HFF-Myc (cell line): ENCODE results near the gene CHN1.

ENCODE experiments used
- DNase-seq: peaks from one replicate; pipeline ENCODE4 v3.0.0-alpha.2; 2011; ENCODE audit warnings: low read depth; ENCODE audit errors: extremely low read depth
- H3K4me3 ChIP-seq: replicated peaks from 2 replicates; pipeline ENCODE4 v1.5.1; 2011; ENCODE audit warnings: low read depth, mild to moderate bottlenecking, control low read depth, low read length
- CTCF ChIP-seq: IDR thresholded peaks from 2 replicates; pipeline ENCODE4 v1.5.1; 2012; ENCODE audit warnings: mild to moderate bottlenecking, low read depth, low read length, control low read depth; ENCODE audit errors: missing control alignments

CHN1 gene

GRCh38 chr2:174866421-174866820 lies 138.8 kb downstream of the CHN1 start:
- H3K4me3 ChIP-seq, result no peak overlapping the region

GRCh38 chr2:174863183-174863582 lies 142.0 kb downstream of the CHN1 start:
- no peak overlapping the region for H3K4me3 ChIP-seq
- TF ChIP-seq CTCF, result no peak
- no peak for DNase-seq

More at GRCh38 chr2:174866421-174866820, 138.8 kb downstream of the CHN1 start:
- no peak for DNase-seq
- TF ChIP-seq CTCF, result no peak

GRCh38 chr2:174859563-174860169 lies 145.5 kb downstream of the CHN1 start:
- no peak for TF ChIP-seq CTCF
- no peak overlapping the region for H3K4me3 ChIP-seq
- DNase-seq, result no peak

- no peak for TF ChIP-seq CTCF
These were observed 146.4 kb downstream of the CHN1 start for GRCh38 chr2:174858745-174859144.

GRCh38 chr2:174856447-174856846 lies 148.7 kb downstream of the CHN1 start:
- no peak for TF ChIP-seq CTCF
- H3K4me3 ChIP-seq, result no peak overlapping the region
- no peak for DNase-seq

More at GRCh38 chr2:174858745-174859144, 146.4 kb downstream of the CHN1 start:
- no peak for DNase-seq
- H3K4me3 ChIP-seq, result no peak overlapping the region

- no peak for TF ChIP-seq CTCF
- peak overlapping the region; percentile 63 for H3K4me3 ChIP-seq
- peak; percentile 92 for DNase-seq
These were observed 157.9 kb downstream of the CHN1 start for GRCh38 chr2:174846941-174847938.
